GM15510 (cell line): ENCODE data around the gene AKR1C8.

Source experiments
- POLR2A ChIP-seq: IDR thresholded peaks from 3 replicates; pipeline ENCODE4 v1.6.1; 2011; ENCODE audit warnings: borderline replicate concordance; ENCODE audit not compliant: insufficient read length; ENCODE audit errors: extremely low read depth

Gene AKR1C8

GRCh38 chr10:5187867-5188266 lies 2.9 kb upstream of the AKR1C8 start:
- no peak for TF ChIP-seq POLR2A

- no peak for TF ChIP-seq POLR2A
These were observed 1.0 kb downstream of the AKR1C8 start for GRCh38 chr10:5183923-5184322.

- TF ChIP-seq POLR2A, result no peak
These were observed 16.0 kb downstream of the AKR1C8 start for GRCh38 chr10:5168897-5169420.

GRCh38 chr10:5165738-5166137 lies 19.2 kb downstream of the AKR1C8 start:
- TF ChIP-seq POLR2A, result no peak

GRCh38 chr10:5163487-5163886 lies 21.5 kb downstream of the AKR1C8 start:
- no peak for TF ChIP-seq POLR2A

GRCh38 chr10:5159126-5159525 lies 25.8 kb downstream of the AKR1C8 start:
- TF ChIP-seq POLR2A, result no peak

GRCh38 chr10:5157501-5157900 lies 27.4 kb downstream of the AKR1C8 start:
- no peak for TF ChIP-seq POLR2A

GRCh38 chr10:5155951-5156350 lies 29.0 kb downstream of the AKR1C8 start:
- no peak for TF ChIP-seq POLR2A

- no peak for TF ChIP-seq POLR2A
These were observed 33.9 kb downstream of the AKR1C8 start for GRCh38 chr10:5151076-5151475.

- no peak for TF ChIP-seq POLR2A
These were observed 36.3 kb downstream of the AKR1C8 start for GRCh38 chr10:5148678-5149032.

- TF ChIP-seq POLR2A, result no peak
These were observed 36.8 kb downstream of the AKR1C8 start for GRCh38 chr10:5147981-5148677.

GRCh38 chr10:5147255-5147980 lies 37.5 kb downstream of the AKR1C8 start:
- TF ChIP-seq POLR2A, result no peak

GRCh38 chr10:5146920-5147254 lies 38.1 kb downstream of the AKR1C8 start:
- TF ChIP-seq POLR2A, result no peak

- no peak for TF ChIP-seq POLR2A
These were observed 41.8 kb downstream of the AKR1C8 start for GRCh38 chr10:5143137-5143536.

GRCh38 chr10:5142199-5142598 lies 42.8 kb downstream of the AKR1C8 start:
- no peak for TF ChIP-seq POLR2A

- no peak for TF ChIP-seq POLR2A
These were observed 48.4 kb downstream of the AKR1C8 start for GRCh38 chr10:5136468-5137087.
